ENCODE results near the gene GMDS.

GMDS gene

DNA sequence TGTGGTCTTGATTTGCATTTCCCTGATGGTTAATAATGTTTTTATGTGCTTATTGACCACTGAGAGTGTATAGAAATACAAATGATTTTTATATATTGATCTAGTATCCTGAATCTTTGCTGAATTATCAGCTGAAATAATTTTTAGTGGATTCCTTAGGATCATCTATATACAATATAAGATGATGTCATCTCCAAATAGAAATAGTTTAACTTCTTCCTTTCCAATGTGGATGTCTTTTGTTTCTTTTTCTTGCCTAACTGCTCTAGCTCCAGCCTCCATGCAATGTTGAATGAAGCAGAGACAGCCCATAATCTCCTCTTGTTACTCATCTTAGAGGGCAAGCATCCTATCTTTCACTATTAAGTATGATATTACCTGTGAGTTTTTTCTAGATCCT, 226.4 kb downstream of the GMDS start:
- intact Hi-C loops (cut with DNase I): no loop called here

DNA sequence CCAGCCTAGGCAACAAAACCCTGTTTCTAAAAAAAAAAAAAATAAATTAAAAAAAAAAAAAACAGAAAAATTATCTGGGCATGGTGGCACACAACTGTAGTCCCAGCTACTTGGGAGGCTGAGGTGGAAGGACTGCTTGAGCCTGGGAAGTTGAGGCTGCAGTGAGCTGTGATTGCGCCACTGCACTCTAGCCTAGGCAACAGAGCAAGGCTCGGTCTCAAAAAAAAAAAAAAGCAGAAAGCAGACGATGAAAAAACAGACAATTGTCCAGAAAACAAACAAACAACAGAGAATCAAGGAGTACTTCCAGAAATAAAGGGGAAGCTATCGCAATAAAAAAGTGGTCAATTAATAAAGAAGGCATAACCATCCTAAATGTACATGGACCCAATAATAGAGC, 229.4 kb downstream of the GMDS start:
- intact Hi-C loops (cut with DNase I): no loop called here

More for the DNA sequence above, 226.4 kb downstream of the GMDS start:
- DNase-seq: no peak

GRCh38 chr6:2008383-2008976, 236.9 kb downstream of the GMDS start:
- intact Hi-C loops (cut with DNase I): no loop called here
- no peak for DNase-seq

More for the DNA sequence above, 229.4 kb downstream of the GMDS start:
- DNase-seq: no peak

DNA sequence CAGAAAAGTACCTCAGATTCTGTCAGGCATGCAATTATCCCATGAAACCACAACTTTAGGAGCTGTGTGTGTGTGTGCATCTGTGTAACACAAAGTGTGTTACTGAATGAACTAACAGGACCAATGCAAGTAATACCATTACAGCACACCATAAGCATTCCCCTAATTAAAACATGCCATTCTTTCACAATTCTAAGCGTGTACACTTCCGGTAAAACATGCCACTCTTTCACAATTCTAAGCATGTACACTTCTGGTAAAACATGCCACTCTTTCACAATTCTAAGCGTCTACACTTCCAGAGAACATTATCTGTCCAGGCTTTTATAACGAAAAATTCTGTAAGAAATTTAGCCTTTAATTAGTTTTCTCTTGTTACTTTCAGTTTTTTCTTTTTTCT, 238.2 kb downstream of the GMDS start:
- intact Hi-C loops (cut with DNase I): no loop called here
- DNase-seq: no peak

DNA sequence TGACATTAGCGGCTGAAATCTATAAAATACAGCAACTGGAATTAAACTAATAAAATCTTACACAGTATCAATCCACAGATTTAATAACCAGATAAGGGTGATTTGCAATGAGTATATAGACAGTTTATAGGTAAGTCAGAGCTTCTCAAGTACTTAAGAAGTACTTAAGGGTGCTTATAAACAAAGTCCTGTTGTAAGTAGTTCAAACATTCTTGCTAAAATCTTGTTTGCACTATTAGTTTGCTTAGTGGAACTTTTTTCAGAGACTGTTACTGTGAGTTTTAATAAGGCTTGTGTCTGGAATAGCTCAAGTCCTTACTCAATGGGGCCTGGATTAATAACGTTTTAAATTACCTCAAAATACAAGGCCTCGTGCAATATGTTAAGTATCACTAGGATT, 240.5 kb downstream of the GMDS start:
- intact Hi-C loops (cut with DNase I): no loop called here
- DNase-seq: no peak

DNA sequence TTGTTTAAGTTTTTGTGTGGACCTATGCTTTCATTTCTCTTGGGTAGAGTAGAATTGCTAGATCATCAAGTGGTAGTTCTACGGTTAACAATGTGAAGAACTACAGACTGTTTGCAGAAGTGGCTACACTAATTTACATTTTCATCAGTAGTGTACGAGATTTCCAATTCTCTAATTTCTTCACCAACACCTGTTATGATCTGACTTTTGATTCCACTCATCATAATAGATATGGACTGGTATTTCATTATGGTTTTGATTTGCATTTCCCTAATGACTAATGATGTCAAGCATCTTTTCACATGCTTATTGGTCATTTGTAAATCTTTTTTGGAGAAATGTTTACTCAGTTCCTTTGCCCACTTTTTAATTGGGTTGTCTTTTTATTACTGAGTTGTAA, 244.4 kb downstream of the GMDS start:
- intact Hi-C loops (cut with DNase I): no loop called here
- no peak for DNase-seq

DNA sequence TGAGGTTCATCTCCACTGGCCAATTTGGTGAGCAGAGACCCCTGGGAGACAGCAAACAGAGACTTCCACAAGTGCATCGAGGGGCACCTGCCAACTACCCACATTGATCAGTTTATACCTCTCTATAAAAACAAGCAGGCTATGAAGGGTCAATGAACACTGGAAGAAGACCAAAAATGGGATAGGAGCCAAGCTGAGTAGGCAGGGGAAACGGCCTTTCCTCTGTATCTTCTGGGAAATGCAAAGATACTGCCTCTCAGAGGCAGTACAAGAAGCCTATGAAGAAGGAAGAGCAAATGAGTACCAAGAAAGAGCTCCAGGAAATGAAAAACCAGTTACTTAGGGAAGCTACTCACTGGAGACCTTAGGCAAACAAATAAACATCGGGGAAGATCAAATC, 247.7 kb downstream of the GMDS start:
- intact Hi-C loops (cut with DNase I): no loop called here
- DNase-seq: no peak

DNA sequence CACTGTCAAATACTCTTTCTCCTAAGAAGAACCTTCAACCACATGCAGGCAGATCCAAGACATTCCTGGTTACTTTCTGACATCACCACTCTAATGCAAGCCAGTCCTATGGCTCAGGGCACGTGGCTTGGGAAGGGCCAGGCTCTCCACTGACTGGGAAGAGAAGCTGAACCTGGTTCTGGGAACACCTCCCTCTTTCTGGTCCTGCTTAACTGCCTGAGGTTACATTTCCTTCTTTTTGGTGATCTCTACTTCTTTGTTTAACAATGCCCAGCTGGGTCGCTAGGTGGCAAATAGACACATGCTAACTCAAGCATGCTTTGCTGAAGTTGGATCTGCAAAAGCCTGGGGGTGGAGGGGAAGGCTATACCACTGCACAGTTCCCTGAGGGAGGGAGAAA, 249.8 kb downstream of the GMDS start:
- no peak for DNase-seq
- intact Hi-C loops (cut with DNase I): no loop called here

DNA sequence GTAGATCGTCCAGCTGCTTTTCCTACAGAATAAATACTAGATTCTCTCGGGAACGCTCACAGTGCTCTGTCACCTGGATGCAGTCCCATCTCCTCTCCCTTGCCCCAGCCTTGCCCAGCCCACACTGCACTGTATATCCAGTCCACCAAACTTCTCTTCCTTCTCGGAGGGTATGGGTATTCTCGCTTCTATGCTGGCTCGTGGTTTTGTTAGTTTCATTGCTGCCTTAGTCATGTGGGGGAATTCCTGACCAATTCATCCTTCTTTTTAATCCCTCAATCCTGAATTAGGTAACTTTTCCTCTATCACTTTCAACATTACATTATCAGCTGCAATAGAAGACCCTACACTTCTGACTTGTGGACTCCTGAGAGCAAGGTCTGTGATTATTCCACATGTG, 252.4 kb downstream of the GMDS start:
- no peak for DNase-seq
- intact Hi-C loops (cut with DNase I): no loop called here

GRCh38 chr6:1991332-1991878, 254.0 kb downstream of the GMDS start:
- no peak for DNase-seq
- intact Hi-C loops (cut with DNase I): no loop called here

GRCh38 chr6:1988843-1989242, 256.6 kb downstream of the GMDS start:
- no peak for DNase-seq
- intact Hi-C loops (cut with DNase I): no loop called here

DNA sequence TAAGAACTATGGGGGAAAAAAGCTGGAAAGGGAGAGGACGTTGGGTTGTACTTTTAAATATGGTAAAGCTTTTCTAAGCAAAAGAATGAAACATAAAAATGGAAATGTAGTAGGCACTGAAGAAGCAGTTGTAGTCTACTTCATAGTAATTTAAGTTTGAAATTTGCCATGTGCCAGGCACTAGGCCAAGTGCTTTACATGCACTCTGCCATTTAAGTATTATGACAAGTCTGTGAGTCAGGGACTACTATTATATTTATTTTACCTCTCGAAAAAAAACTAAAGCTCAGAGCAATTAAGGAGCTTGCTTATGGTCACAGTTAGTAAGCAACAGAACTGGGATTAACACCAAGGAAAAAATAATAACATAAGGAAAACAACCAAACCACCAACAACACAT, 257.8 kb downstream of the GMDS start:
- DNase-seq: no peak
- intact Hi-C loops (cut with DNase I): no loop called here

DNA sequence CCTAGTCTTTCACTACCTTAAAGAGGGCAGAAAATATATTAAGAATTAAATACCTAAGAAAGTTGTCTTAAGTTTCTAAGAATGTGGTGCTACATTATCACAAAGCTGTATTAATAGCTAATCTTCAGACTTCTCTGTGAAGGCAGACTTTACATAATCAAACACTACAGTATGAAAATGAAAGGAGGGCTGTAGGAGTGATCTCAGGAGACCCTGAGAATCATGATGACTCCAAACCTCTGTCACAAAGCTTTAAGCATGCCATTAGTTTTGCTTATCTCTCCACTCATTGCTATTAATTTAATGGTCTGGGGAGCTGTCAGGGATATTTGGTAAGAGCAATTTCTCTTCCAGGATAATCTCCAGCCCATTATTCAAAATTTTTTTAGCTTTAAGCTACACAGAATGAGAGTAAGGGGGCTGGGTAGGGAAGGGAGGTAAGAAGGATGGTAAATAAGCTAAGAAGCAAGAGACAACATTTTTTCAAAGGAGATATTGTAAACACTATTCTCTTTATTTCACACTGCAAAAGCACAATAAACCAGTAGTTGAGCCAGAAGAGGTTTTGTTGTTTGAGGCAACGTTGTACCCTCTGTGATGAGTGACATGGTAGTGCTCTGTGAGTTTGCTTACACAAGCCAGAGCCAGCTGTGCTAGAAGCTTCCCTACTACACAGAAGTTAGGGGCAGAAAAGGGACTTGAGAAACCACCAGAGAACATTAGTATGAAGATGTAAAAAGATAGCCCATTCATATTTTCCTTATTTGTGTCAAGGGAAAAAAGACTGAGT, 258.8 kb downstream of the GMDS start:
- no peak for DNase-seq
- intact Hi-C loops (cut with DNase I): no loop called here

- intact Hi-C loops (cut with DNase I): no loop called here
- no peak for DNase-seq
Observed at GRCh38 chr6:1984346-1984994, 260.9 kb downstream of the GMDS start.

GRCh38 chr6:1983850-1984249, 261.6 kb downstream of the GMDS start:
- intact Hi-C loops (cut with DNase I): no loop called here

GRCh38 chr6:1972962-1973361, 272.4 kb downstream of the GMDS start:
- no peak for DNase-seq
- intact Hi-C loops (cut with DNase I): no loop called here

More at GRCh38 chr6:1983850-1984249, 261.6 kb downstream of the GMDS start:
- no peak for DNase-seq

DNA sequence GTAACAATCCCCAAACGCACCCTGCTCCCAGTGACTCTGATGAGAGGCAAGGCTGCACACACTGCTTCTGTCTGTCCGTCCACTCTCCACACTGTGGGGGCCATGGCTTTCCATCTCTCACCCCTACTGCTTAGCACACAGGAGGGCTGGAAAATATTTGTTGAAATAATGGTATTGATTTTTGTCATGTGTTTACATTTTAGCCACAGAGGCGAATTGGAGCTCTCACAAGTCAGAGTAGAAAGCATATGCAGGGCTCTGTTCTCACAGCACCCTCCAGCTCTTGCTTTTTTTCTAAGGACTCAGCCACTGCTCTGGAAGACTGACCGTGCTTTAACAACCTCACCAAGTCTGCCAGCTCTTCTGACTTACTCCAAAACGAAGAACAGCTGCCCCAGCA, 273.8 kb downstream of the GMDS start:
- DNase-seq: no peak
- intact Hi-C loops (cut with DNase I): no loop called here

DNA sequence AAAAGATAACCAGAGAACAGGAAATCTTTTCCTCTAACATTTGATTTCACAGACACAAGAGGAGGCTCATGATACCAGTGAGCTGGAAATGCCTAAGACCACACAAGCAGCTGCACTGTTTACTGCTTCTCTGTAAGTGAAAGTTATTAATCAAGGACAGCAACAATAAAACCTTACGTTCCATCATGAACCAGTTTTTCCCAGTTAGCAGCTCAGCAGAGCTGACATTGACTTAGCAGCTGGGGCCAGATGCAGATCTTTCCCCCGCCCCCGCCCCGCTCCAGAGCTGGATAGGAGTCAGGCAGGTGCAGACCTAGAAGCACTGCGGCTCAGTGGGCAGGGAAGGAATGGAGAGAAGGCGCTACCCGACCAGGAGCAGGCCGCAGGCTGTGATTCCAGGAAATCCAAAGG, 275.2 kb downstream of the GMDS start:
- DNase-seq: no peak
- intact Hi-C loops (cut with DNase I): no loop called here

GRCh38 chr6:1966713-1967112, 278.7 kb downstream of the GMDS start:
- intact Hi-C loops (cut with DNase I): no loop called here
- no peak for DNase-seq

DNA sequence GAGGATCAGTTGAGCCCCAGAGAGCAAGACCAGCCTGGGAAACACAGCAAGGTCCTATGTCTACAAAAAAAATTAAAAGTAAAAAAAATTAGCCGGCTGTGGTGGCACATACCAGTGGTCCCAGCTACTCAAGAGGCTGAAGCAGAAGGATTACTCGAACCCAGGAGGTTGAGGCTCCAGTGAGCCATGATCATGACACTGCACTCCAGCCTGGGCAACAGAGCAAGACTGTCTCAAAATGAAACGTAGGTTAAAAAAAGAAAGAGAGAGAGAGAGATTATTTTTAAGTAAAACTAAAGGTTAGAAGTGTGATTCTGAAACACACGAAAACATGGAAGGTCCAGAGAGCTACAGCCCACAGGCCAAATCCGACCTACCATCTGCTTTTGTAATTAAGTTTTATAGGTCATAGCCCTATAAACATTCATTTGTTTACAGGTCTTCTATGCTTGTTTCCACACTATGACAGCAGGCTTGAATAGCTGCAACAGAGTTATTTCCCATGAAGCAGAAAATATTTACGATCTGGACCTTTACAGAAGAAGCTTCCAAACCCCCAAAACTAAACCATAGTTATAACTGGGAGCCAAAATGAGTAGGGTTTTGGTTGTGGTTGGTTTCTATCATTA, 279.7 kb downstream of the GMDS start:
- intact Hi-C loops (cut with DNase I): no loop called here
- no peak for DNase-seq

DNA sequence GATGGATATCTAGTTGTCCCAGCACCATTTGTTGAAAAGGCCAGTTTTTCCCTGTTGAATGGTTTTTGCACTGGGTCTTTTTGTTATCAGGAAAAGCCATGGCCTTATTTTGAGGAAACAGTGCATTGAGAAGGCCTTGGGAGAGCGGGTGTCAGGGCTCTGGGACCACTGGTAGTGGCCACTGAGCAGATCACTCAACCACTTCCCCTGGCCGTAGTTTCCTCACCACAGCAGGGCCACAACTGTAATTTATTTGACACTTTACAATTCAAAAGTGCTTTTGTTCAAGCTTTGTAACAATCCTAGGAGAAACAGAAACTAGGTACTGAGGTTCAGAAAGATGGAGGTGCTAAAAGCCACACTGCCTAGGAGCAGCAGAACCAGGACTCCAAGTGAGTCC, 281.8 kb downstream of the GMDS start:
- no peak for DNase-seq
- intact Hi-C loops (cut with DNase I): no loop called here

Data from posterior cingulate gyrus (tissue), 11 donors.